Gastroesophageal sphincter (tissue), 3 donors: ENCODE results near the gene CENPF.
"Not testable (repeated sequence)": the region's sequence is repeated elsewhere in the genome, so short reads cannot be mapped to it uniquely, and the experiment has no call there.

ENCODE experiments used
- CTCF ChIP-seq, 4 experiments: fragments of 200-600 bp in 2 of 4; fragments of 450-650 bp in 2 of 4; sonication (generic) in 1 of 4; IDR thresholded peaks; one replicate each; pipeline ENCODE4 v1.5.1; 2017 to 2019; ENCODE audit warnings: antibody characterized with exemption in 4 of 4, mild to moderate bottlenecking in 2 of 4, moderate library complexity in 2 of 4
- EP300 ChIP-seq: sonication (generic); formaldehyde crosslinking; IDR thresholded peaks from one replicate; pipeline ENCODE4 v1.6.1; 2017; ENCODE audit warnings: antibody characterized with exemption, mild to moderate bottlenecking
- POLR2A ChIP-seq, 2 donors: fragments of 450-650 bp; IDR thresholded peaks; one replicate each; pipeline ENCODE4 v1.6.1; 2017; ENCODE audit warnings: antibody characterized with exemption in 2 of 2, mild to moderate bottlenecking in 2 of 2, moderate library complexity in 1 of 2

- TF ChIP-seq POLR2A (IDR thresholded peaks at IDR 0.05); CTCF (IDR thresholded peaks at IDR 0.05); EP300: not testable (repeated sequence)
These were observed 4.7 kb downstream of the CENPF start for GRCh38 chr1:214607492-214608215.
